Activated T-cell treated with anti-CD3 and anti-CD28 coated beads, Interleukin-2, amount 50 U/mL, for 24 hours (primary cell): ENCODE measurements around the gene IL1F10.
A peak's percentile ranks its signal among the peaks of the same experiment; 100 is the strongest.

ENCODE experiments used
- DNase-seq: peaks from one replicate; pipeline ENCODE4 v3.0.0-alpha.2; 2020
- H3K27ac Mint-ChIP-seq: 2 replicates; pipeline ENCODE4 v1.8.0; 2020; ENCODE audit warnings: mild to moderate bottlenecking, mixed read lengths
- H3K27me3 Mint-ChIP-seq: 2 replicates; pipeline ENCODE4 v1.8.0; 2020; ENCODE audit warnings: mixed read lengths
- H3K36me3 Mint-ChIP-seq: 2 replicates; pipeline ENCODE4 v1.8.0; 2020; ENCODE audit warnings: low read depth, mixed read lengths
- H3K4me1 Mint-ChIP-seq: 2 replicates; pipeline ENCODE4 v1.8.0; 2020; ENCODE audit warnings: low read depth, mixed read lengths
- H3K4me3 Mint-ChIP-seq: 2 replicates; pipeline ENCODE4 v1.8.0; 2020; ENCODE audit warnings: mild to moderate bottlenecking, moderate library complexity, mixed read lengths
- H3K9me3 Mint-ChIP-seq: 2 replicates; pipeline ENCODE4 v1.8.0; 2020; ENCODE audit warnings: mixed read lengths

Gene IL1F10

GRCh38 chr2:113102133-113102532 lies 34.4 kb downstream of the IL1F10 start:
- H3K9me3 Mint-ChIP-seq = peaks cover 22% of the 10 kb centered on the region
- no peak for DNase-seq
- peak overlapping the region; percentile 32 for H3K27ac Mint-ChIP-seq
- no peaks in the 10 kb centered on the region for H3K27me3 Mint-ChIP-seq
- peaks cover 14% of the 10 kb centered on the region for H3K36me3 Mint-ChIP-seq
- H3K4me1 Mint-ChIP-seq = peaks cover 58% of the 10 kb centered on the region
- no peak overlapping the region for H3K4me3 Mint-ChIP-seq

- peak overlapping the region; percentile 95 for H3K27ac Mint-ChIP-seq
- no peak for DNase-seq
- peaks cover 47% of the 10 kb centered on the region for H3K4me1 Mint-ChIP-seq
- peaks cover 15% of the 10 kb centered on the region for H3K9me3 Mint-ChIP-seq
- H3K4me3 Mint-ChIP-seq = no peak overlapping the region
- no peaks in the 10 kb centered on the region for H3K27me3 Mint-ChIP-seq
- H3K36me3 Mint-ChIP-seq = peaks cover 8% of the 10 kb centered on the region
Measured at GRCh38 chr2:113103277-113103676, 35.5 kb downstream of the IL1F10 start.

GRCh38 chr2:113104054-113104611 lies 36.4 kb downstream of the IL1F10 start:
- H3K27ac Mint-ChIP-seq = peak overlapping the region; percentile 95
- peak overlapping the region; percentile 34 for H3K4me3 Mint-ChIP-seq
- peaks cover 8% of the 10 kb centered on the region for H3K36me3 Mint-ChIP-seq
- peak; percentile 59 for DNase-seq
- no peaks in the 10 kb centered on the region for H3K27me3 Mint-ChIP-seq
- peaks cover 44% of the 10 kb centered on the region for H3K4me1 Mint-ChIP-seq
- H3K9me3 Mint-ChIP-seq = peaks cover 15% of the 10 kb centered on the region

- peak; percentile 35 for DNase-seq
- Mint-ChIP-seq H3K36me3 (peaks cover 8% of the 10 kb centered on the region), H3K27me3 (no peaks in the 10 kb centered on the region), H3K4me1 (peaks cover 48% of the 10 kb centered on the region), H3K27ac (peak overlapping the region; percentile 95), H3K4me3 (peak overlapping the region; percentile 32), H3K9me3 (peaks cover 15% of the 10 kb centered on the region)
Measured at GRCh38 chr2:113105047-113105785, 37.4 kb downstream of the IL1F10 start.

GRCh38 chr2:113111121-113111520 lies 43.4 kb downstream of the IL1F10 start:
- Mint-ChIP-seq H3K27ac (no peak overlapping the region), H3K4me3 (no peak overlapping the region), H3K36me3 (no peaks in the 10 kb centered on the region), H3K4me1 (peaks cover 4% of the 10 kb centered on the region), H3K27me3 (no peaks in the 10 kb centered on the region), H3K9me3 (no peaks in the 10 kb centered on the region)
- no peak for DNase-seq

GRCh38 chr2:113111823-113112287 lies 44.1 kb downstream of the IL1F10 start:
- Mint-ChIP-seq H3K27ac (no peak overlapping the region), H3K36me3 (no peaks in the 10 kb centered on the region), H3K4me1 (peaks cover 9% of the 10 kb centered on the region), H3K27me3 (no peaks in the 10 kb centered on the region), H3K4me3 (no peak overlapping the region), H3K9me3 (no peaks in the 10 kb centered on the region)
- no peak for DNase-seq

- Mint-ChIP-seq H3K4me1 (peaks cover 14% of the 10 kb centered on the region), H3K27me3 (no peaks in the 10 kb centered on the region), H3K9me3 (no peaks in the 10 kb centered on the region), H3K27ac (no peak overlapping the region), H3K36me3 (no peaks in the 10 kb centered on the region), H3K4me3 (no peak overlapping the region)
- no peak for DNase-seq
Measured at GRCh38 chr2:113112441-113112840, 44.7 kb downstream of the IL1F10 start.

GRCh38 chr2:113112871-113113270 lies 45.1 kb downstream of the IL1F10 start:
- Mint-ChIP-seq H3K4me3 (no peak overlapping the region), H3K4me1 (peaks cover 19% of the 10 kb centered on the region), H3K27me3 (no peaks in the 10 kb centered on the region), H3K9me3 (no peaks in the 10 kb centered on the region), H3K36me3 (no peaks in the 10 kb centered on the region), H3K27ac (no peak overlapping the region)
- DNase-seq = no peak

GRCh38 chr2:113113807-113114206 lies 46.0 kb downstream of the IL1F10 start:
- H3K4me3 Mint-ChIP-seq = no peak overlapping the region
- no peaks in the 10 kb centered on the region for H3K9me3 Mint-ChIP-seq
- no peaks in the 10 kb centered on the region for H3K27me3 Mint-ChIP-seq
- H3K27ac Mint-ChIP-seq = no peak overlapping the region
- DNase-seq = no peak
- no peaks in the 10 kb centered on the region for H3K36me3 Mint-ChIP-seq
- peaks cover 22% of the 10 kb centered on the region for H3K4me1 Mint-ChIP-seq

- H3K27ac Mint-ChIP-seq = no peak overlapping the region
- H3K27me3 Mint-ChIP-seq = no peaks in the 10 kb centered on the region
- peaks cover 22% of the 10 kb centered on the region for H3K4me1 Mint-ChIP-seq
Measured at GRCh38 chr2:113114224-113114945, 46.6 kb downstream of the IL1F10 start.

GRCh38 chr2:113114996-113115395 lies 47.2 kb downstream of the IL1F10 start:
- no peaks in the 10 kb centered on the region for H3K36me3 Mint-ChIP-seq
- no peaks in the 10 kb centered on the region for H3K9me3 Mint-ChIP-seq
- H3K27me3 Mint-ChIP-seq = no peaks in the 10 kb centered on the region
- no peak overlapping the region for H3K4me3 Mint-ChIP-seq
- H3K4me1 Mint-ChIP-seq = peaks cover 19% of the 10 kb centered on the region
- no peak overlapping the region for H3K27ac Mint-ChIP-seq
- DNase-seq = no peak

More at GRCh38 chr2:113114224-113114945, 46.6 kb downstream of the IL1F10 start:
- no peaks in the 10 kb centered on the region for H3K36me3 Mint-ChIP-seq
- no peak for DNase-seq
- no peaks in the 10 kb centered on the region for H3K9me3 Mint-ChIP-seq
- H3K4me3 Mint-ChIP-seq = no peak overlapping the region

GRCh38 chr2:113116100-113116958 lies 48.6 kb downstream of the IL1F10 start:
- Mint-ChIP-seq H3K4me1 (peaks cover 20% of the 10 kb centered on the region), H3K36me3 (no peaks in the 10 kb centered on the region), H3K27me3 (no peaks in the 10 kb centered on the region), H3K27ac (peak overlapping the region; percentile 76), H3K9me3 (no peaks in the 10 kb centered on the region), H3K4me3 (no peak overlapping the region)
- peak; percentile 40 for DNase-seq

- DNase-seq = peak; percentile 57
- peaks cover 5% of the 10 kb centered on the region for H3K27me3 Mint-ChIP-seq
- H3K4me1 Mint-ChIP-seq = peaks cover 21% of the 10 kb centered on the region
- H3K4me3 Mint-ChIP-seq = no peak overlapping the region
- H3K36me3 Mint-ChIP-seq = no peaks in the 10 kb centered on the region
- H3K27ac Mint-ChIP-seq = peak overlapping the region; percentile 44
- H3K9me3 Mint-ChIP-seq = no peaks in the 10 kb centered on the region
Measured at GRCh38 chr2:113117541-113118262, 49.9 kb downstream of the IL1F10 start.

GRCh38 chr2:113118263-113118657 lies 50.5 kb downstream of the IL1F10 start:
- Mint-ChIP-seq H3K27ac (no peak overlapping the region), H3K36me3 (no peaks in the 10 kb centered on the region), H3K4me3 (no peak overlapping the region), H3K9me3 (no peaks in the 10 kb centered on the region), H3K27me3 (peaks cover 5% of the 10 kb centered on the region), H3K4me1 (peaks cover 23% of the 10 kb centered on the region)
- DNase-seq = no peak
